Erythroblast (primary cell): Measurements from ENCODE around the gene GLIS1.

ENCODE experiments used
- DNase-seq, 2 experiments: peaks; one replicate each; lab custom pipeline; 2025; lab: John Stamatoyannopoulos, UW
- GATA1 ChIP-seq: IDR thresholded peaks from 2 replicates; pipeline ENCODE4 v1.6.1; 2011; ENCODE audit warnings: low read depth, mild to moderate bottlenecking, control low read depth, low read length, moderate library complexity
- POLR2A ChIP-seq: IDR thresholded peaks from 2 replicates; pipeline ENCODE4 v1.6.1; 2011; ENCODE audit warnings: mild to moderate bottlenecking, low read length

Gene GLIS1

DNA sequence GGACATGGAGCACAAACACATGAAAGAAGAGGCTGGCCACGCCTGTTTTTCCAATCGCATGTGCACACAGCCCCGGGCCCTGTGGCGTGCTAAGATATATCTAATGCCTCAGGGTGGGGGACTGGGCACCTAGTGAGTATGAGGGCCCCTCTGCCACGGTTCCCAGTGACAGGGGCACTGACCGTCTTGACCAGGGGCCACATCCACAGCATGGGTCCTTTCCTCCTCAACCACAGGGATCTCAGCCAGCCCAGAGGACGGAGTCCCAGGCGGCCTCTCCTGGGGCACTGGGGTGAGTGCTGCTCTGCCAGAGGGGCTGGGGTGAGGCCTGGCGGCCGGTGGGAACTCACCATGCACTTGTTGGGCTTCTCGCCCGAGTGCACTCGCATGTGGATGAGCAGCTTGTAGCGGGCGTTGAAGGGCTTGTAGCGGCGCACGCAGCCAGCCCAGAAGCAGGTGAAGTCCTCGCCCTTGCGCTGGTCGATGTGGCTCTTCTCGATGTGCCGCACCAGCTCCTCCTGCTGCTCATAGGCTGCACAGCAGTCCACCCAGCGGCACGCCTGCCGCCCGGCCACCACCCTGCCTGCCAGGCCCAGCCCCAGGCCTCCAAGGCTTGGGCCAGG is 145.1 kb downstream of the GLIS1 start:
- no peak for TF ChIP-seq GATA1
- TF ChIP-seq POLR2A: no peak
- DNase-seq: peak; percentile 22 to 30

DNA sequence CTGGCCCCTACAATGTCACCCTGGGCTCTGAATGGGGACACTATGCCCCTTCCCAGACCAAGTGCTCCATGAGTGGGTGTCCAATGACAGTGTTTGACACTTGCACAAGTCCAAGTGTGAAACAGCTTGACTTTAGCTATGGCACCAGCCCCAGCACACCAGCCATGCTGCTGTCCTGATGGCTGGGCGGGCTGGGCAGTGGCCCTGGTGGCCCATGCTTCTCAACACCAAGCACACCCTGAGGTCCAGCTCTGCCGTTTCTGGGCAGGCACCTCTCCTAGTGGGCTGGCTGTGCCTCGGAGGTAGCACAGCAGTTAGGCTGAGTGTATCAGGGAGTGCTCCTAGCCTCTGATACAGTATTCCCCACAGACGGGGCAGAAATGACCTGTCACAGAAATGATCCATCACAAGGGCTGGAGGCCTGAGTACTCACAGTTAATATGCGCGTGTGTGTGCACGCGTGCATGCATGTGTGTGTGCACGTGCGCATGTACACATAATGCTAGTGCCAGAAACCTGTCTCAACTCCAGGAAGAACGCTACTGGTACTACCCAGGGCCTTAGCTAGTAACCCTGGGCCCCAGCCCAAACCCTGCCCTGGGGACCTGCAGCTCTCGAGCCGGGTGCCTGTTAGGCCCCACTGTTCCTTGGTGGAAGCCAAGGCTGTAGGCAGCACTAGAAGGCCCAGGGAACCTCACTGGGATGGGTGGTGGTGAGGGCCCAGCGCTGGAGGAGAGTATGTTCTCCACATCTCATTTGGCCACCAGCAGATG is 145.8 kb downstream of the GLIS1 start:
- no peak for DNase-seq
- TF ChIP-seq POLR2A (no peak), GATA1 (no peak)

DNA sequence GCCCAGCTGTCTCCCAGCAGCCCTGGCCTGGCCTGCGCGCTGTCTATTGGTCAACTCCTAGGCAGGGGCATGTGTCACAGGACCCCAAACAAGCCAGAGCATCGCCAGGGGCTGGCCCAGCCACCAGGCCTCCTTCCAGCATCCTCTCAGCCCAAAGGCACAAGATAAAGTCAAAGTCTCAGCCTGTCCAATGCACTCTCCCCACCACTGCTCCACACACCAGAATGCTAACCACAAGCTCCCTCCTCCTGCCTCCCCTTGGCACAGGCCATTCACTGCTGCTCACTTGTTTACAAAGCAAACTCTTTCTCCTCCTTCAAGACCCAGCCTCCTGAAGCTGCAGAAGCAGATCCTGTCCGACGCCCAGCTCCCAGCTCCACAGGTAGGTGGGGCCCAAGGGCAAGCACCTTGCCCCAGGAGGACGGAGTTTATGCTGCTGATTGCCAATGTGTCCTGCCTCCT is 146.4 kb downstream of the GLIS1 start:
- no peak for DNase-seq
- TF ChIP-seq POLR2A (no peak), GATA1 (no peak)

DNA sequence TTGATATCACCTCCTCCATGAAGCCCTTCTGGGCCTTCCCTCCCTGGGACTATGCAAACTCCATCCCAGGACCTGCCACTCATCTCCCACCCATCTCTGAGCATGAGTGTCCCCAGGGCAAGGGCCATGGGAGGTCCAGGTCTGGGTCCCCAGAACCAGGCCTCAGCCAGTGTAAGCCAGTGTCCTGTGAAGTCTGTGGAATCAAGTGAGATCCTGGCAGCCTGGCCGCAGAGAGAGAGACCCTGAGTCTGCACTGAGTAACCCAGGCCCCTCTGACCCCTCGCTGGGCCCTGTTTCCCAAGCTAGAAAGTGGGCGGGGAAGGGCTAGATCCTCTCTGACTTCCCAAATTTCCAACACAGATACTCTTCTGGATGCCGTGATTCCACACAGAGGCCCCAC is 147.0 kb downstream of the GLIS1 start:
- no peak for TF ChIP-seq POLR2A
- DNase-seq: no peak

DNA sequence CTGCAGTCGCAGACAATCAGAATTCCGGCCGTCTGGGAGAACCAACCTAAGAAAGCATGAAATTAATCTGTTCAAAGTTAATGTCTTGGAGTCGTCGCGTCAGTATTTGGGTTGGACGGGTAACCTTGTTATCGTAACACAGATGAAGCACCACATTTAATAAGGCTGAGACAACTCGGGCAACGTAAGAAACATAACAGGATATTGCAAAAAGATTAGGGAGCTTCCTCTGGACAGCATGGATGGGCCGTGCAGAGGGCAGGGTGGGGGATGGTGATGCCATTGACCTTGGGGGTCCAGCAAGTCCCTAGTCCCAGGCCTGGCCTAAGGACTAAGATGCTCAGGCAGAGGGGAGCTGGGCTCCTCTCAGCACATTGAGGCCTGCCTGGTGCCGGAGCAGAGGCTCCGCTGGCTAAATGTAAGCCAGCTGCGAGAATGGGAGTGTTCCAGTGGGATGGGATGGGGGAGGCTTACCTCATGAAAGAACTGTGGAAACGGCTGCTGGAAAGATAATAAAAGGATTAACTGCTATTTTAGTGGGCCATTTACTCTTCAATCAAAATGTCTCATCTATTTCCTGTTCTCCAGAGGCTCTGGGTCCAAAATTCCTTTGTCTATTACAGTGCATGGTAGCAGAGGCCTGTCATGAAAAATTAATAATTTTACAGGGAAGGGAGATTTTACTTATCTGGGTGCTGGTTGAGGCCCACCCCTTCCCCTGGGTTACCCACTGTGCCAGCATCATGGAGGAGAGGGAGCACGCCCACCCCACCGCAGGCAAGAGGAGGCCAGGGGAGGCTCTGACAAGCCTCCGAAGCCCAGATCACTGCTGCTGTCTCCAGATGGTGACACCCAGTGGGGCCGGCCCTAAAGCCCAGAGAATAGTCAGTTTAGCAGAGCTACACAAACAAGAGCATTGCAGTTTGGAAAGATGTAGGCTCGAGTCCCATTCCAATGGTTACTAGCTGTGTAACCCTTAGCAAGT is 148.1 kb downstream of the GLIS1 start:
- no peak for TF ChIP-seq POLR2A
- TF ChIP-seq GATA1: no peak
- no peak for DNase-seq

DNA sequence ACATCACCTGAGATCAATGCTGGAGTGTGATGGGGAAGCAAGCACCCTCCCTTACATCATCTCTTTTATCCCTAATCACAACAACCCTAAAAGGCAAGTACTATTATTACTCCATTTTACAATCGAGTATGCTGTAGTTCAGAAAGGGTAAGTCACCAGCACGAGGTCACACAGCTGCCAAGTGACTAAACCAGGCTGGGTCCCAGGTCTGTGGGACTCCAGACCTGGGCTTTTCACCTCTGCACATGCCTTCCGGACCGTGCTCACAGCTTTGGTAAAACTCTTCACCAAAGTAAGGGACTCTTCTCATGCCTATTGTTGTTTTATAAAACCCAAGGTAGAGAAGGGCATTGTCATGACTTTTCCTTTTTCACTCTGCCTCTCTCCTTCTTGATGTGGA is 148.9 kb downstream of the GLIS1 start:
- TF ChIP-seq GATA1: no peak
- no peak for TF ChIP-seq POLR2A
- no peak for DNase-seq

DNA sequence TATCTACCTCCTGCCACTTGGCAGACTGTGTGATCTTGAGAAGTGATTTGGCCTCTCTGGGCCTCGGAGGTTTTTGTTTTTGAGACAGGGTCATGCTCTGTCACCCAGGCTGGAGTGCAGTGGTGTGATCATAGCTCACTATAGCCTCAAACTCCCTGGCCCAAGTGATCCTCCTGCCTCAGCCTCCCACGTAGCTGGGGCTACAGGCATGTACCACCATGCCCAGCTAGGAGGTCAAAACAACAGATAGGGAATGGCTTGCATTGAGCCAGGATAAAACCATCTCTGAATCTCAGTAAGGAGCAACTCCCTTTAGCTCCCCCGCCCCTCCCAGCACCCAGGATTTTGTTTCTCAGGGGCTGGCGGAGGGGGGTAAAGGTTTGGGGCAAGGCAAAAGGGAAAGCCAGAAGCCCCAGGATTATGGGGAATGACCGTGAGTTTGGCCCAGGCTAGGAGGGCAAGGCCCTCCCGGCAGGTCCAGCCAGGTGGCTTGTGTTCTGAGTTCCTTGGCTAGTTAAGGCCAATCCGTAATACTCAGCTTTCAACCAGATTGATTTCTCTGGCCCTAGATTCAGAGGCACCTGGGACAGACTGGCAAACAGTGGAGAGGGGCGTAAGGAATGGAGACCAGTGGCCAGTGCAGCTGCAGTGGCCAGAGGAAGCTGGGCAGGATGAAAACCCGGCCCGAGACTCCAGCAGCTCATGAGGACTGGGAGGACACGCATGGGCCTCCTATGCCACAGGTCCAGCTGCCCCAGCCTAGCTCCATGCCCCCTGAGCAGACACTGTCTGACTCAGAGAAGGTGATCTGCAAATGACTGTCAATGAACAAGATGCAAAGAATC is 149.7 kb downstream of the GLIS1 start:
- TF ChIP-seq POLR2A: no peak
- no peak for TF ChIP-seq GATA1
- no peak for DNase-seq

DNA sequence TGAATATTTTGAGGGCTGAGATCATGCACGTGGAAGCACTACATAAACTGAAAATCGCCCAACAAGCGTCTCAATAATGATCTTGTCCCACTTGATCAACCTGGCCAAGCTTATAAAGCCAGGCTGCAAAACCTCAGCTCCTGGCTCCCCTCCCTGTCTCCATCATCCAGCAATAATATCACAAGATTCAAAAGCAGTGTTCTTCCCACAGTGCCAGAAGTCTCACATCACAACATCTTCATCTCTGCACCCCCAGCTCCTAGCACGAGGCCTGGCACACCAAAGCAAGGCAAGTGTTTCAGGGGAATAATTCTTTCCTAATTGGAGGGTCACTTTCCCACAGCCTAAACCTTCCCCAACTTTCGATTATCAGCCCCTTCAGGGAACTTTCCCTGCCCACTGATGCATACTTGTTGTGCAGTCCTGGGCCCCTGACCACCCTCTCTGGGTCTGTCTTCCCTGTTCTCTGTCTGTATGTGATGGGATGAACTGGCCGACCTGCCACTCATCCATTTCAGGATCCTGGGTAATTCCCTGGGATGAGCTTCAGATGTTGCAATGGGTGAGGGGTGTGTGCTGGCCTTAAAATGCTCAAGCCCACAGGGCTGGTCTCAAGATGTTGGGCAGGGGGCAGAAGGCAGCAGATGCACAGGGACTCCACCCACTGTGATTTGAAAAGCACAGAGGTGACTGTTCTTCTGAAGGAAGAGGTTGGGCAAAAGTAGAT is 150.7 kb downstream of the GLIS1 start:
- TF ChIP-seq POLR2A: no peak
- no peak for TF ChIP-seq GATA1
- DNase-seq: no peak

DNA sequence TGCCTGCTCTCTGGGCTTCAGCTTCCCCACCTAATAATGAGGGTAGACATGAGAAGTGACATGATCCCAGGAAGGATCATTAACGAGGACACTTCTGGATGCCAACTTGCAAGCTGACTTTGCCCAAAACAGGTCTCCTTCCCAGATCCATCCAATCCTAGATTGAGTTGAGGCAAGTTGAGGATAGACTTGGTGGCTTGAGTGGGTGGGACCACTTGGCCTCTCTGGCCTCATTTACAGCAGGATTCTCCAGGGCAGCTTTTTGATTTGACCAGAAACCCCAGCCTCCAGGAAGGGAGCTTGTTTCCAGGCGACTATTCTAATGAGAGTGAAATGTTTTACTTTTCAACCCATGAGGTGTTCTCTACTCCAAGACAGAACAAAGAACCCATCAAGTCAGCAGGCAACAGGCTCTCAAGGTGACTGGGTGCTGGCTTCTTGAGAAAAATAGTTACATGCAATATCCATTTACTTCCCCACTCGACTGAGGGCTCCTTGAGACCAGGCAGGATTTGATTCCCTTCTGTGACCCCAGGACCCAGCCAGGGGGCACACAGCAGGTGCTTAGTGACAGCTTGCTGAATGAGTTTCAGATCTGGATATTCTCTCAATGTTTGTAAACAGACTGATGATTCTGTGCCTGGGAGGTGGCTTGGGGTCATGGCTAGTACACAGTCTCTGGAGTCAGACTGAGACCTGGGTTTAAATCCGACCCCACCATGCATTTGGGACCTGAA is 151.5 kb downstream of the GLIS1 start:
- DNase-seq: no peak
- TF ChIP-seq POLR2A (no peak), GATA1 (no peak)

DNA sequence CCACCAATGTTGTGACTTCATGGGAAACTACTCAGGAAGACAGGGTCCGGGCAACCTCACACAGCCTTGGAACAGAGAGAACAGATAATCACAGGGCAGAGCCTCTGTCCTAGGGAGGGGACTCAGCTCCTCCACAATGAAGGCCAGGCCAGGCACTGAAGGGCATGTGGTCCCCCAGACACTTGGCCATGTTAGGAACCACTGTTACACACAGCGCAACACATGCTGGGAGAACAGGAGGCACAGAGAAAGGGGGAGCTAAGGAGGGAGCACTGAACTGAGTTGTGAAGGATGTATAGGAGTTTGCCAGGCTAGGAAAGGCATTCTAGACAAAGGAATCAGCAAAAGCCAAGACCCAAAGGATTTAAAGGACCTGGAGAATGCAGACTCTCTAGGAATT is 152.2 kb downstream of the GLIS1 start:
- DNase-seq: no peak
- TF ChIP-seq POLR2A (no peak), GATA1 (no peak)

DNA sequence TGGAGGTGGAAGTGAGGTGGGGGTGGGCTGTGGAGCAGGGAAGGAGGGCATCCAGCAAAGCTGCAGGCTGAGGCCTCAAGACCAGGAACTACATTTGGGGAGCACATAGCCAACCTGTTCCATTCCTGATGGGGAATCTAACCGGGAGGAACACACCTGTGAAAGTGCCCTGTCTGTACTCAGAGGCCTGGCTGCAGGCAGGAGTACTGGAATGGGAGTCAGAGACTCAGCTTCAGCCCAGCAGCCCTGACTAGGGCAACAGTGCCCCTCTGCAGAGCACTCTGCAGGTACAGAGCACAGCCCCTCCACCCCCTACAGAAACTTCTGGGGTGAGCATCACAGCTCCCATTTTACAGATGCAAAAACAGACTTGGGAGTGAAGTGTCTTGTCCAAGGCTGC is 153.4 kb downstream of the GLIS1 start:
- no peak for TF ChIP-seq POLR2A
- no peak for TF ChIP-seq GATA1
- no peak for DNase-seq

DNA sequence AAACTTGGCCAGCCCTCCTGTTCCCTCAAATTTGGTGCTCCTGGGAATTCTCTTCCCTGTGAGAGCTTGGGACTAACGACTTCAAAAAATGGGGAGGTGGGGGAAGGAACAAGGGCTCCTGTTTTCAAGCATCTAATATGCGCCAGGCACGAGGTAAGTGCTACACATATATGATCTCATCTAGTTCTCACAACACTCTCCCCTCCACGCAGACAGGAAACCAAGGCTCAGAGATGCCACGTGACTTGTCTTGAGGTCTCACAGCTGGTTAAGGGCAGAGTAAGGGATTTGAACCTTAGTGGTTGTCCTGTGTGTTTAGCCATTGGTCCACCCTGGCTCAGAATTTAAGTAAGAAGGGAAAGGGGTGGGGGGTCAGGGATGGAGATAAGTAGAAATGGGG is 153.8 kb downstream of the GLIS1 start:
- no peak for DNase-seq

More for the DNA sequence above, 153.8 kb downstream of the GLIS1 start:
- TF ChIP-seq GATA1: no peak
- no peak for TF ChIP-seq POLR2A
